ENCODE data around the gene DDX25.

The DDX25 gene

GRCh38 chr11:125938418-125938817, 34.1 kb downstream of the DDX25 start:
- DNase-seq (ENCODE audit: low read depth) = no peak
- no peak for TF ChIP-seq CTCF (IDR thresholded peaks at IDR 0.05; ENCODE audit: low read length, missing control alignments)
- H3K4me3 ChIP-seq (replicated peaks; ENCODE audit: low read depth, low read length) = no peak overlapping the region

GRCh38 chr11:125939081-125939521, 34.8 kb downstream of the DDX25 start:
- no peak for DNase-seq (ENCODE audit: low read depth)
- H3K4me3 ChIP-seq (replicated peaks; ENCODE audit: low read depth, low read length) = no peak overlapping the region
- TF ChIP-seq CTCF (IDR thresholded peaks at IDR 0.05; ENCODE audit: low read length, missing control alignments) = no peak

DNA sequence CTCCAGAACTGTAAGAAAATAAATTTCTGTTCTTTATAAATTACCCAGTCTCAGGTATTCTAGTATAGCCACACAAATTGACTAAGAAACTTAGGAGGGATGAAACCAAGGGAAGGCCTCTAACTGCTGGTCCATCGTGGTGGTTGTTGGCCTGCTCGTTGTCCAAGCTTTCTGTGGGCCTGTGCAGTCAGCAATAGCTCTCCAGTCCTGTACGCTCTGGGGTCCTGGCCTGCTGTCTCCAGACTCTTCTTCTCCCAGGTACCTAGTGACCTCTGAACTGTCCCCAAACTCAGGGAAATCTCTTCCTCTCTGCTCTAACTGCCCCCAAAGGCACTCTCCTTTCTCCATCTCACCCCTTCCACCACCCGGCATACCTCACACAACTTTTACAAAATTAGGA, 35.8 kb downstream of the DDX25 start:
- no peak for DNase-seq (ENCODE audit: low read depth)
- TF ChIP-seq CTCF (IDR thresholded peaks at IDR 0.05; ENCODE audit: low read length, missing control alignments) = no peak
- H3K4me3 ChIP-seq (replicated peaks; ENCODE audit: low read depth, low read length) = no peak overlapping the region

- TF ChIP-seq CTCF (IDR thresholded peaks at IDR 0.05; ENCODE audit: low read length, missing control alignments) = no peak
- H3K4me3 ChIP-seq (replicated peaks; ENCODE audit: low read depth, low read length) = no peak overlapping the region
- DNase-seq (ENCODE audit: low read depth) = no peak
Measured at GRCh38 chr11:125941267-125941618, 36.9 kb downstream of the DDX25 start.

- TF ChIP-seq CTCF (IDR thresholded peaks at IDR 0.05; ENCODE audit: low read length, missing control alignments) = peak; percentile 70
- no peak overlapping the region for H3K4me3 ChIP-seq (replicated peaks; ENCODE audit: low read depth, low read length)
- peak; percentile 34 for DNase-seq (ENCODE audit: low read depth)
Measured at GRCh38 chr11:125941619-125942611, 37.6 kb downstream of the DDX25 start.

- DNase-seq (ENCODE audit: low read depth) = no peak
- TF ChIP-seq CTCF (IDR thresholded peaks at IDR 0.05; ENCODE audit: low read length, missing control alignments) = no peak
- H3K4me3 ChIP-seq (replicated peaks; ENCODE audit: low read depth, low read length) = no peak overlapping the region
Measured at GRCh38 chr11:125942771-125943428, 38.6 kb downstream of the DDX25 start.

All from fibroblast of pulmonary artery (primary cell).